ENCODE measurements around the gene ATIC.
"Not testable (repeated sequence)": the region's sequence is repeated elsewhere in the genome, so short reads cannot be mapped to it uniquely, and the experiment has no call there.

The ATIC gene

GRCh38 chr2:215311625-215312396 is at the start of gene ATIC:
ATIC (plus strand) TSS chr2:215312059; CDS start chr2:215312143, 84 bp downstream.
- DNase-seq (ENCODE audit: low read depth in 2 of 2): peak; percentile 69 to 70

- DNase-seq (ENCODE audit: low read depth in 2 of 2): no peak
These were observed 49.6 kb upstream of the ATIC start for GRCh38 chr2:215262303-215262702.

- DNase-seq (ENCODE audit: low read depth in 2 of 2): no peak
These were observed 49.0 kb upstream of the ATIC start for GRCh38 chr2:215262741-215263362.

GRCh38 chr2:215264374-215264773 is 47.5 kb upstream of the ATIC start:
- DNase-seq (ENCODE audit: low read depth in 2 of 2): no peak

GRCh38 chr2:215269397-215270117 is 42.3 kb upstream of the ATIC start:
- peak; percentile 60 to 65 for DNase-seq (ENCODE audit: low read depth in 2 of 2)

GRCh38 chr2:215270118-215270451 is 41.8 kb upstream of the ATIC start:
- DNase-seq (ENCODE audit: low read depth in 2 of 2): no peak

- DNase-seq (ENCODE audit: low read depth in 2 of 2): no peak
These were observed 40.4 kb upstream of the ATIC start for GRCh38 chr2:215271446-215271845.

GRCh38 chr2:215272918-215273317 is 38.9 kb upstream of the ATIC start:
- DNase-seq (ENCODE audit: low read depth in 2 of 2): no peak

GRCh38 chr2:215274829-215275228 is 37.0 kb upstream of the ATIC start:
- DNase-seq (ENCODE audit: low read depth in 2 of 2): no peak

GRCh38 chr2:215275824-215276223 is 36.0 kb upstream of the ATIC start:
- no peak for DNase-seq (ENCODE audit: low read depth in 2 of 2)

GRCh38 chr2:215277944-215278343 is 33.9 kb upstream of the ATIC start:
- DNase-seq (ENCODE audit: low read depth in 2 of 2): no peak

GRCh38 chr2:215280326-215280725 is 31.5 kb upstream of the ATIC start:
- DNase-seq (ENCODE audit: low read depth in 2 of 2): no peak

- no peak for DNase-seq (ENCODE audit: low read depth in 2 of 2)
These were observed 28.6 kb upstream of the ATIC start for GRCh38 chr2:215283221-215283620.

- DNase-seq (ENCODE audit: low read depth in 2 of 2): no peak
These were observed 25.6 kb upstream of the ATIC start for GRCh38 chr2:215286309-215286708.

- DNase-seq (ENCODE audit: low read depth in 2 of 2): no peak
These were observed 23.6 kb upstream of the ATIC start for GRCh38 chr2:215288112-215288815.

- no peak for DNase-seq (ENCODE audit: low read depth in 2 of 2)
These were observed 20.8 kb upstream of the ATIC start for GRCh38 chr2:215290980-215291599.

GRCh38 chr2:215293879-215294278 is 18.0 kb upstream of the ATIC start:
- DNase-seq (ENCODE audit: low read depth in 2 of 2): no peak

- no peak for DNase-seq (ENCODE audit: low read depth in 2 of 2)
These were observed 12.5 kb upstream of the ATIC start for GRCh38 chr2:215299337-215299859.

GRCh38 chr2:215301994-215302393 is 9.9 kb upstream of the ATIC start:
- no peak for DNase-seq (ENCODE audit: low read depth in 2 of 2)

- DNase-seq (ENCODE audit: low read depth in 2 of 2): not testable (repeated sequence)
These were observed 617 bp upstream of the ATIC start for GRCh38 chr2:215311259-215311624.

- no peak for DNase-seq (ENCODE audit: low read depth in 2 of 2)
These were observed 1.4 kb downstream of the ATIC start for GRCh38 chr2:215313255-215313613.

- no peak for DNase-seq (ENCODE audit: low read depth in 2 of 2)
These were observed 3.0 kb downstream of the ATIC start for GRCh38 chr2:215314896-215315295.
